HG02970 (cell line): ENCODE measurements around the gene UBC.

ENCODE experiments used
- ATAC-seq: cut with Tn5 transposase; IDR thresholded peaks from one replicate; pipeline ENCODE4 v1.9.1; 2021; ENCODE audit warnings: mild to moderate bottlenecking, moderate library complexity, moderate number of reproducible peaks; ENCODE audit not compliant: unreplicated experiment, low FRiP score

Gene UBC

GRCh38 chr12:124867401-124867930 is 47.0 kb downstream of the UBC start:
- no peak for ATAC-seq

- ATAC-seq = no peak
Measured at GRCh38 chr12:124866883-124867400, 47.5 kb downstream of the UBC start.

- no peak for ATAC-seq
Measured at GRCh38 chr12:124866195-124866882, 48.1 kb downstream of the UBC start.

- no peak for ATAC-seq
Measured at GRCh38 chr12:124865728-124866127, 48.7 kb downstream of the UBC start.

- ATAC-seq = no peak
Measured at GRCh38 chr12:124864326-124864752, 50.1 kb downstream of the UBC start.

- peak; percentile 71 for ATAC-seq
Measured at GRCh38 chr12:124863416-124864325, 50.8 kb downstream of the UBC start, which contains the start of gene SCARB1. TSS of gene SCARB1 (minus strand) at chr12:124863864. CDS start at chr12:124863720, 144 bp downstream.

- peak; percentile 11 for ATAC-seq
Measured at GRCh38 chr12:124862768-124863415, 51.6 kb downstream of the UBC start.

- ATAC-seq = no peak
Measured at GRCh38 chr12:124861898-124862676, 52.4 kb downstream of the UBC start.
